Kidney (tissue), 14 donors: ENCODE results near the gene SLC35F2. TPM values are rescaled to one million over a fixed set of nuclear protein-coding genes. Genes with fewer than 3 reads are reported as not detected.

ENCODE experiments used
- DNase-seq, 5 donors: peaks; one replicate each; pipeline ENCODE4 v3.0.0-alpha.2; 2013 to 2020
- FAIRE-seq: peaks from 2 replicates; lab custom pipeline; 2012; peaks lifted over from hg19 to GRCh38; lab: Jason Lieb, UNC
- H3K27ac ChIP-seq, 2 donors: one replicate each; pipeline ENCODE4 v1.7.0; 2013; ENCODE audit warnings: low read depth in 2 of 2, low read length in 2 of 2, inconsistent platforms in 1 of 2
- H3K27me3 ChIP-seq: one replicate; pipeline ENCODE4 v1.7.1; 2013; ENCODE audit warnings: low read length, inconsistent platforms; ENCODE audit not compliant: control insufficient read depth, insufficient read depth
- H3K36me3 ChIP-seq, 3 donors: one replicate each; pipeline versions ENCODE4 v1.7.0 to v1.7.1; 2013; ENCODE audit warnings: low read length in 3 of 3, control low read depth in 1 of 3, inconsistent platforms in 1 of 3; ENCODE audit not compliant: insufficient read depth in 3 of 3, control insufficient read depth in 2 of 3
- H3K4me1 ChIP-seq, 3 donors: one replicate each; pipeline versions ENCODE4 v1.7.0 to v1.7.1; 2013; ENCODE audit warnings: low read length in 3 of 3, inconsistent platforms in 1 of 3, low read depth in 1 of 3; ENCODE audit not compliant: control insufficient read depth in 2 of 3, insufficient read depth in 2 of 3
- H3K4me3 ChIP-seq, 3 donors: one replicate each; pipeline versions ENCODE4 v1.7.0 to v1.8.1; 2013; ENCODE audit warnings: low read length in 3 of 3, control low read depth in 1 of 3, inconsistent platforms in 1 of 3
- H3K9ac ChIP-seq, 3 donors: one replicate each; pipeline versions ENCODE4 v1.7.0 to v1.7.1; 2013; ENCODE audit warnings: low read length in 3 of 3, control low read depth in 1 of 3, inconsistent platforms in 1 of 3
- H3K9me3 ChIP-seq, 3 donors: one replicate each; pipeline versions ENCODE4 v1.7.0 to v1.7.1; 2013; ENCODE audit warnings: low read length in 3 of 3, control low read depth in 1 of 3, inconsistent platforms in 1 of 3; ENCODE audit not compliant: control insufficient read depth in 2 of 3, insufficient read depth in 1 of 3
- CTCF ChIP-seq: IDR thresholded peaks from 3 replicates; pipeline ENCODE4 v1.5.1; 2012; ENCODE audit warnings: mild to moderate bottlenecking, moderate library complexity, borderline replicate concordance; ENCODE audit not compliant: insufficient read depth; ENCODE audit errors: extremely low read depth
- intact Hi-C: fragments of 100-400 bp; cut with DNase I; formaldehyde crosslinking; loops from one replicate; pipeline ENCODE4 v1.11.1; 2022
- polyA plus RNA-seq: library from polyadenylated mRNA; stranded (reverse); fragments of 350-450 nt; fragmentation: Illumina TruSeq; extraction: RNeasy Lipid Tissue Mini Kit (QIAGEN cat#74804); gene quantifications from one replicate; pipeline ENCODE4 v1.2.3, GENCODE V29; 2014; ENCODE audit warnings: low read depth, low replicate concordance; ENCODE audit not compliant: insufficient read depth
- total RNA-seq: library from RNA; stranded (reverse); fragmentation: NEBNext Ultra II Directional; extraction: Animal tissue kit (Norgen Biotek cat#: 25700); gene quantifications from one replicate; pipeline ENCODE4 v1.2.1, GENCODE V29; 2021
- donor health status: control.
- donor health status: control.
- donor health status: control.
- donor health status: control.
- donor health status: control.
- donor health status: DM: yes; HTN: yes; CAD: no.
- donor health status: Normal renal cell carcinoma (clear cell type).

SLC35F2 gene
- total and polyA plus RNA-seq, 2 donors from 2014 or later: 10.2 to 16.6 TPM

GRCh38 chr11:107744736-107745135 lies 113.9 kb downstream of the SLC35F2 start:
- DNase-seq: no peak
- FAIRE-seq: no peak
- intact Hi-C loops: no loop called here
- TF ChIP-seq CTCF: no peak
- Histone ChIP-seq H3K4me3 (no peak overlapping the region), H3K27me3 (no peaks in the 10 kb centered on the region), H3K9ac (no peak overlapping the region), H3K36me3 (no peaks in the 10 kb centered on the region), H3K4me1 (no peaks in the 10 kb centered on the region), H3K27ac (no peak overlapping the region), H3K9me3 (no peaks in the 10 kb centered on the region)

GRCh38 chr11:107743191-107743590 lies 115.4 kb downstream of the SLC35F2 start:
- H3K36me3 ChIP-seq: no peaks in the 10 kb centered on the region
- H3K27me3 ChIP-seq: no peaks in the 10 kb centered on the region
- no peak overlapping the region for H3K4me3 ChIP-seq
- no peak overlapping the region for H3K27ac ChIP-seq
- no peak for TF ChIP-seq CTCF
- intact Hi-C loops: no loop called here
- no peaks in the 10 kb centered on the region for H3K4me1 ChIP-seq
- H3K9ac ChIP-seq: no peak overlapping the region
- H3K9me3 ChIP-seq: no peaks in the 10 kb centered on the region
- peak in 2 of 5 donors; percentile 2 to 4 for DNase-seq
- FAIRE-seq: no peak

- peak; percentile 43 for TF ChIP-seq CTCF
- H3K4me3 ChIP-seq: no peak overlapping the region
- H3K27me3 ChIP-seq: no peaks in the 10 kb centered on the region
- DNase-seq (peak in 2 of 5 donors; percentile 4 to 28), FAIRE-seq (no peak)
- intact Hi-C loops: no loop called here
- H3K9me3 ChIP-seq: no peaks in the 10 kb centered on the region
- no peaks in the 10 kb centered on the region for H3K4me1 ChIP-seq
- no peak overlapping the region for H3K27ac ChIP-seq
- H3K9ac ChIP-seq: no peak overlapping the region
- H3K36me3 ChIP-seq: no peaks in the 10 kb centered on the region
Measured at GRCh38 chr11:107741044-107741823, 117.4 kb downstream of the SLC35F2 start.

Other genes starting within 250 kb of the SLC35F2 start
- not detected for gene SLN, start 146.7 kb downstream of the SLC35F2 start, total RNA-seq
- gene SLN, start 146.7 kb downstream of the SLC35F2 start, polyA plus RNA-seq: not detected
- 2.8 TPM for gene RAB39A, start 69.7 kb upstream of the SLC35F2 start, total RNA-seq
- not detected for gene RAB39A, start 69.7 kb upstream of the SLC35F2 start, polyA plus RNA-seq
- gene CUL5, start 150.1 kb upstream of the SLC35F2 start, total RNA-seq: 38.9 TPM
- gene CUL5, start 150.1 kb upstream of the SLC35F2 start, polyA plus RNA-seq: 9.4 TPM